Esophagus squamous epithelium (tissue), 5 donors: Measurements from ENCODE around the gene B4GALT4. TPM values are rescaled to one million over a fixed set of nuclear protein-coding genes. Genes with fewer than 3 reads are reported as not detected.

ENCODE experiments used
- DNase-seq: peaks from one replicate; lab custom pipeline; 2025; lab: John Stamatoyannopoulos, UW
- H3K27ac ChIP-seq, 4 donors: fragments of 200-600 bp; sonication (generic); one replicate each; pipeline ENCODE4 v1.5.1; 2016 to 2019; ENCODE audit warnings: mild to moderate bottlenecking in 1 of 4
- H3K27me3 ChIP-seq, 4 donors: fragments of 200-600 bp; sonication (generic); 1 replicate in 3 of 4; 2 replicates in 1 of 4; pipeline versions ENCODE4 v1.5.1 to v1.6.0; 2017 to 2021; ENCODE audit warnings: antibody characterized with exemption in 1 of 4
- H3K36me3 ChIP-seq, 3 donors: fragments of 200-600 bp; sonication (generic); one replicate each; pipeline ENCODE4 v1.5.1; 2016 to 2019
- H3K4me1 ChIP-seq, 3 donors: fragments of 200-600 bp; sonication (generic); one replicate each; pipeline ENCODE4 v1.5.1; 2017 to 2019
- H3K4me3 ChIP-seq, 4 donors: fragments of 200-600 bp; sonication (generic); 1 replicate in 3 of 4; 2 replicates in 1 of 4; pipeline ENCODE4 v1.5.1; 2016 to 2019; ENCODE audit warnings: mild to moderate bottlenecking in 2 of 4, moderate library complexity in 1 of 4
- H3K9me3 ChIP-seq, 3 donors: fragments of 200-600 bp; sonication (generic); one replicate each; pipeline ENCODE4 v1.5.1; 2016 to 2019
- CTCF ChIP-seq, 6 experiments: fragments of 450-650 bp in 4 of 6; fragments of 200-600 bp in 2 of 6; sonication (generic) in 2 of 6; IDR thresholded peaks; one replicate each; pipeline ENCODE4 v1.5.1; 2016 to 2019; ENCODE audit warnings: antibody characterized with exemption in 6 of 6, mild to moderate bottlenecking in 4 of 6, moderate library complexity in 4 of 6
- POLR2A ChIP-seq, 4 donors: fragments of 450-650 bp; IDR thresholded peaks; one replicate each; pipeline ENCODE4 v1.6.1; 2017; ENCODE audit warnings: antibody characterized with exemption in 4 of 4, mild to moderate bottlenecking in 4 of 4, moderate library complexity in 3 of 4
- WGBS, 2 donors: methylation state at CpG; one replicate each; pipeline ENCODE4 v1.1.5; 2018; 5-methylcytosine and 5-hydroxymethylcytosine counted together
- intact Hi-C: fragments of 100-400 bp; cut with DNase I; formaldehyde crosslinking; loops from one replicate; pipeline ENCODE4 v1.15.0; 2022
- total RNA-seq, 4 donors: library from RNA; depleted of rRNA; stranded (reverse); fragments of >200 nt; gene quantifications; one replicate each; pipeline ENCODE4 v1.1.0, GENCODE V29; 2016
- donor health status: DM: yes; HTN: yes; CAD: no.

The B4GALT4 gene
- total RNA-seq, 4 donors from 2014 or later, result 12.8 to 21.6 (median 15.9) TPM

- no peak for DNase-seq
- TF ChIP-seq CTCF (IDR thresholded peaks at IDR 0.05) (no peak), POLR2A (IDR thresholded peaks at IDR 0.05) (no peak)
- H3K27me3 ChIP-seq, result no peaks in the 10 kb centered on the region
- H3K27ac ChIP-seq, result no peak overlapping the region
- peaks cover 0 to 72% (median 9%) of the 10 kb centered on the region in 3 donors for H3K36me3 ChIP-seq
- intact Hi-C loops, result no loop called here
- H3K9me3 ChIP-seq, result no peaks in the 10 kb centered on the region
- peaks cover 0 to 16% (median 8%) of the 10 kb centered on the region in 3 donors for H3K4me1 ChIP-seq
- H3K4me3 ChIP-seq, result no peak overlapping the region
- 32 to 46% methylated on average over 4 of the region's 4 CpGs for WGBS, 2 donors
These were observed 29.5 kb downstream of the B4GALT4 start for GRCh38 chr3:119211193-119211592.

- Histone ChIP-seq H3K4me3 (no peak overlapping the region), H3K36me3 (peaks cover 0 to 35% (median 5%) of the 10 kb centered on the region in 3 donors), H3K27ac (peak overlapping the region in 2 of 4 donors; percentile 44 to 49), H3K9me3 (no peaks in the 10 kb centered on the region), H3K4me1 (peaks cover 0 to 33% (median 8%) of the 10 kb centered on the region in 3 donors), H3K27me3 (no peaks in the 10 kb centered on the region)
- TF ChIP-seq CTCF (IDR thresholded peaks at IDR 0.05), result no peak
- TF ChIP-seq POLR2A (IDR thresholded peaks at IDR 0.05), result no peak
- DNase-seq, result no peak
- intact Hi-C loops, result no loop called here
- WGBS, 2 donors, result 77 to 86% methylated on average over 3 of the region's 3 CpGs
These were observed 33.2 kb downstream of the B4GALT4 start for GRCh38 chr3:119207512-119207875.

- no peak overlapping the region for H3K4me3 ChIP-seq
- TF ChIP-seq CTCF (IDR thresholded peaks at IDR 0.05), result peak in 1 of 6 experiments; percentile 18
- no peak for TF ChIP-seq POLR2A (IDR thresholded peaks at IDR 0.05)
- H3K4me1 ChIP-seq, result peaks cover 0 to 33% (median 8%) of the 10 kb centered on the region in 3 donors
- intact Hi-C loops, result no loop called here
- 44 to 58% methylated on average over 2 to 3 of the region's 4 CpGs for WGBS, 2 donors
- H3K27ac ChIP-seq, result peak overlapping the region in 3 of 4 donors; percentile 22 to 49 (median 44)
- H3K9me3 ChIP-seq, result no peaks in the 10 kb centered on the region
- no peak for DNase-seq
- H3K36me3 ChIP-seq, result peaks cover 0 to 28% (median 0%) of the 10 kb centered on the region in 3 donors
- no peaks in the 10 kb centered on the region for H3K27me3 ChIP-seq
These were observed 33.8 kb downstream of the B4GALT4 start for GRCh38 chr3:119206611-119207511.

GRCh38 chr3:119205685-119206084 lies 35.0 kb downstream of the B4GALT4 start:
- TF ChIP-seq POLR2A (IDR thresholded peaks at IDR 0.05), result no peak
- no peak for TF ChIP-seq CTCF (IDR thresholded peaks at IDR 0.05)
- 68 to 74% methylated on average over 4 to 5 of the region's 5 CpGs for WGBS, 2 donors
- intact Hi-C loops, result no loop called here
- Histone ChIP-seq H3K9me3 (no peaks in the 10 kb centered on the region), H3K27ac (no peak overlapping the region), H3K4me1 (peaks cover 0 to 33% (median 8%) of the 10 kb centered on the region in 3 donors), H3K27me3 (no peaks in the 10 kb centered on the region), H3K4me3 (no peak overlapping the region), H3K36me3 (peaks cover 0 to 17% (median 0%) of the 10 kb centered on the region in 3 donors)
- DNase-seq, result no peak

GRCh38 chr3:119205209-119205608 lies 35.5 kb downstream of the B4GALT4 start:
- H3K36me3 ChIP-seq, result peaks cover 0 to 12% (median 0%) of the 10 kb centered on the region in 3 donors
- no peak overlapping the region for H3K4me3 ChIP-seq
- H3K4me1 ChIP-seq, result peaks cover 0 to 33% (median 8%) of the 10 kb centered on the region in 3 donors
- H3K9me3 ChIP-seq, result no peaks in the 10 kb centered on the region
- no peaks in the 10 kb centered on the region for H3K27me3 ChIP-seq
- intact Hi-C loops, result no loop called here
- DNase-seq, result no peak
- TF ChIP-seq POLR2A (IDR thresholded peaks at IDR 0.05), result no peak
- no peak for TF ChIP-seq CTCF (IDR thresholded peaks at IDR 0.05)
- H3K27ac ChIP-seq, result no peak overlapping the region
- 32 to 44% methylated on average over 4 to 6 of the region's 8 CpGs for WGBS, 2 donors
